Progenitor cell of endocrine pancreas (in vitro differentiated cells): ENCODE results near the gene PFKFB2. TPM values are rescaled to one million over a fixed set of nuclear protein-coding genes. Genes with fewer than 3 reads are reported as not detected.

Experiments
- DNase-seq: peaks from one replicate; pipeline ENCODE4 v3.0.0; 2021; ENCODE audit warnings: low spot score; ENCODE audit not compliant: unreplicated experiment
- H3K27ac Mint-ChIP-seq: 2 replicates; pipeline ENCODE4 v1.8.0; 2021; ENCODE audit warnings: mild to moderate bottlenecking, moderate library complexity, mixed read lengths
- H3K27me3 Mint-ChIP-seq: 2 replicates; pipeline ENCODE4 v1.8.0; 2021; ENCODE audit warnings: mixed read lengths
- H3K36me3 Mint-ChIP-seq: 2 replicates; pipeline ENCODE4 v1.8.0; 2022; ENCODE audit warnings: mixed read lengths; ENCODE audit not compliant: insufficient read depth
- H3K4me1 Mint-ChIP-seq: 2 replicates; pipeline ENCODE4 v1.8.0; 2021; ENCODE audit warnings: low read depth, mixed read lengths
- H3K4me3 Mint-ChIP-seq: 2 replicates; pipeline ENCODE4 v1.8.0; 2021; ENCODE audit warnings: low read depth, mild to moderate bottlenecking, moderate library complexity, mixed read lengths
- H3K9me3 Mint-ChIP-seq: 2 replicates; pipeline ENCODE4 v1.8.0; 2021; ENCODE audit warnings: low read depth, mixed read lengths
- total RNA-seq: library from RNA; stranded (reverse); gene quantifications from 2 replicates; pipeline ENCODE4 v1.2.1, GENCODE V29; 2021
- TF ChIP-seq, protein P1 (sequence below): fragments of 200-600 bp; sonication (generic); IDR thresholded peaks from one replicate; pipeline ENCODE4 v1.5.0; 2021; ENCODE audit warnings: antibody characterized with exemption, mild to moderate bottlenecking; ENCODE audit not compliant: unreplicated experiment

Gene PFKFB2
- total RNA-seq, 1 donor from 2014 or later = 9.6 TPM

DNA sequence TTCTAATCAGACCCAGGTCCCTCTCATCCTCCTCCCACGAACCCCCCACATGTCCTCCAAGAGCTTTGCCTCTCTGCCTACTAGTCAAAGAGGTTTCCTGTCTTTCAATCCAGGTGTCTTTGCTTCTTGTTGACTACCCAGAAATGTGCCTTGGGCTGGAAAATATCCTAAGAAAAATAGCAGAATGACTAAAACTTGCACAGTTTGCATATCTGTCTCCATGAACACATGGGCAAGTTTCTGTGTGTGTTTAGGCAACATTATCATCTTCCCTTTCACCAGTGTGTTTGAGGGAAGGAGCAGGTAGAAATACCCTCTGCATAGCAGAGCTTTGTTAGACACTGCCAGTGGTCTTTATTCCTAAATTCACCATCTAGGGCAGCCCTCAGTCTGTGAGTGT is 22.1 kb upstream of the PFKFB2 start:
- peak overlapping the region; percentile 94 for H3K27ac Mint-ChIP-seq
- H3K27me3 Mint-ChIP-seq = no peaks in the 10 kb centered on the region
- DNase-seq = no peak
- H3K4me3 Mint-ChIP-seq = peak overlapping the region; percentile 90
- TF ChIP-seq, protein P1, sequence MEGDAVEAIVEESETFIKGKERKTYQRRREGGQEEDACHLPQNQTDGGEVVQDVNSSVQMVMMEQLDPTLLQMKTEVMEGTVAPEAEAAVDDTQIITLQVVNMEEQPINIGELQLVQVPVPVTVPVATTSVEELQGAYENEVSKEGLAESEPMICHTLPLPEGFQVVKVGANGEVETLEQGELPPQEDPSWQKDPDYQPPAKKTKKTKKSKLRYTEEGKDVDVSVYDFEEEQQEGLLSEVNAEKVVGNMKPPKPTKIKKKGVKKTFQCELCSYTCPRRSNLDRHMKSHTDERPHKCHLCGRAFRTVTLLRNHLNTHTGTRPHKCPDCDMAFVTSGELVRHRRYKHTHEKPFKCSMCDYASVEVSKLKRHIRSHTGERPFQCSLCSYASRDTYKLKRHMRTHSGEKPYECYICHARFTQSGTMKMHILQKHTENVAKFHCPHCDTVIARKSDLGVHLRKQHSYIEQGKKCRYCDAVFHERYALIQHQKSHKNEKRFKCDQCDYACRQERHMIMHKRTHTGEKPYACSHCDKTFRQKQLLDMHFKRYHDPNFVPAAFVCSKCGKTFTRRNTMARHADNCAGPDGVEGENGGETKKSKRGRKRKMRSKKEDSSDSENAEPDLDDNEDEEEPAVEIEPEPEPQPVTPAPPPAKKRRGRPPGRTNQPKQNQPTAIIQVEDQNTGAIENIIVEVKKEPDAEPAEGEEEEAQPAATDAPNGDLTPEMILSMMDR = no peak
- H3K36me3 Mint-ChIP-seq = peaks cover 8% of the 10 kb centered on the region
- peaks cover 68% of the 10 kb centered on the region for H3K4me1 Mint-ChIP-seq
- H3K9me3 Mint-ChIP-seq = no peaks in the 10 kb centered on the region

DNA sequence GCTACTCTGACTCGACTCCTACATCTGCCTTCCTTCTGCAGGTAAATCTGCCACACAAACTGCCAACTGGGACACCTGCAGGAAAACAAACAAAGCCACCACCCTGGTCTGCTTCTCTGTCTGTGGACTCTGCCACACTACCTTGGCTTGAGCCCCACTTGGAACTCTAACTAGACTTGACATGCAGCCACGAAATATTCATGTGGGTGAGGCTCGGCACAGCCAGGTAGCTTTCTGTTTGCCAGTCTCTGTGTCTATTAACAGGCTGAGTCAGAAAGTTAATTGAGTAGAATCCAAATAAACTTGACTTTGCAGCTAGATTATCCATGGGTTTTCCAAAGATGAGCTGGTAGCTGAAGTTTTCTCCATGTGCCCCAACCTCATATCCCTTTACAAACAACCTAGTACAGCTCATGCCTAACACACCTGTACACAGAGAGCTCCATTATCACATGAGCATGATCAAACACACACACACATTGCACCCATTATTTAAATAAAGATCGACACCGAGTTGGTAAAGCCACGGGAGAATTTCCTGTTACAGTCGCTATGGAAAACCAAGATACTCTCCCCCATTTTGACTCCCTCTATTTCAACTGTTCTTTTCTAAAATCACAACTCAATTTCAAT is 21.3 kb upstream of the PFKFB2 start:
- peaks cover 63% of the 10 kb centered on the region for H3K4me1 Mint-ChIP-seq
- peak overlapping the region; percentile 90 for H3K4me3 Mint-ChIP-seq
- H3K27me3 Mint-ChIP-seq = no peaks in the 10 kb centered on the region
- H3K36me3 Mint-ChIP-seq = peaks cover 6% of the 10 kb centered on the region
- TF ChIP-seq, protein P1 = no peak
- no peak for DNase-seq
- no peaks in the 10 kb centered on the region for H3K9me3 Mint-ChIP-seq
- peak overlapping the region; percentile 94 for H3K27ac Mint-ChIP-seq

GRCh38 chr1:207032528-207033017 is 20.5 kb upstream of the PFKFB2 start, which contains the start of gene C1orf116:
Gene C1orf116, minus strand, starts transcription at chr1:207032756. Its CDS starts 5,158 bp downstream, at chr1:207027598.
- Mint-ChIP-seq H3K27me3 (no peaks in the 10 kb centered on the region), H3K4me1 (peaks cover 55% of the 10 kb centered on the region), H3K4me3 (peak within 1 kb of the TSS; percentile 90), H3K9me3 (no peaks in the 10 kb centered on the region), H3K27ac (peak within 1 kb of the TSS; percentile 94), H3K36me3 (peaks cover under 1% of the 10 kb centered on the region)
- peak; percentile 45 for DNase-seq
- TF ChIP-seq, protein P1 = no peak

DNA sequence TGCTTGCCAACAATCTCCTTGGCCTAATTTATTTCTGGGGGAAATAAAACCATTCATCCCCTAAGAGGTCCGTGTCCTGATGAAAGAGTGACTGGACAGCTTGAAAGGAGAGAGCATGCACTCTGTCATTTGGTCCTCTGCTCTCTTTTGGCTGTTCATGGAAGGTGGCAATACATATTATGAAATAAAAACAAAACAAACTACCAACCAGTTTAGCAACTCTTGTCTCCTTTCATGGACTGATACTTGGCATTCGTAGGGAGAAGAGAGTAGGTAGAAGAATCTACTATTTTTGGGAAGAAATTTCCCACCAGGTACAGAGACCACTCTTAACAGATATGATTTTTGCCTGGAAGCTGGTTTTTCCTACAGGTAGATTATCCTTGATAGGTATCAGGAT is 19.8 kb upstream of the PFKFB2 start:
- Mint-ChIP-seq H3K36me3 (no peaks in the 10 kb centered on the region), H3K4me3 (peak overlapping the region; percentile 90), H3K4me1 (peaks cover 47% of the 10 kb centered on the region), H3K27ac (peak overlapping the region; percentile 94), H3K9me3 (no peaks in the 10 kb centered on the region), H3K27me3 (no peaks in the 10 kb centered on the region)
- TF ChIP-seq, protein P1 = no peak
- no peak for DNase-seq

- Mint-ChIP-seq H3K27me3 (no peaks in the 10 kb centered on the region), H3K4me3 (no peak overlapping the region), H3K4me1 (peaks cover 39% of the 10 kb centered on the region), H3K36me3 (no peaks in the 10 kb centered on the region), H3K9me3 (no peaks in the 10 kb centered on the region), H3K27ac (peak overlapping the region; percentile 73)
- DNase-seq = no peak
- TF ChIP-seq, protein P1 = no peak
Measured at GRCh38 chr1:207034208-207034607, 18.9 kb upstream of the PFKFB2 start.
